Hematopoietic multipotent progenitor cell treated with erythropoietin and hydrocortisone succinate and interleukin-3 and kit ligand, for 6 days (in vitro differentiated cells): ENCODE data around the gene BICD1.

ENCODE experiments used
- DNase-seq: peaks from one replicate; pipeline ENCODE4 v3.0.0-alpha.2; 2015

Gene BICD1

GRCh38 chr12:32104572-32105355 is 1.9 kb upstream of the BICD1 start:
- no peak for DNase-seq

GRCh38 chr12:32105986-32106516 is 596 bp upstream of the BICD1 start:
- DNase-seq: peak; percentile 18

- DNase-seq: peak; percentile 27
Measured at GRCh38 chr12:32107359-32108267, 966 bp downstream of the BICD1 start.

- DNase-seq: peak; percentile 9
Measured at GRCh38 chr12:32108787-32109186, 2.1 kb downstream of the BICD1 start.

GRCh38 chr12:32110417-32110816 is 3.8 kb downstream of the BICD1 start:
- no peak for DNase-seq

GRCh38 chr12:32110942-32111341 is 4.3 kb downstream of the BICD1 start:
- DNase-seq: no peak

- DNase-seq: peak; percentile 43
Measured at GRCh38 chr12:32115404-32116104, 8.9 kb downstream of the BICD1 start.

GRCh38 chr12:32116897-32117296 is 10.2 kb downstream of the BICD1 start:
- DNase-seq: no peak

- DNase-seq: no peak
Measured at GRCh38 chr12:32117316-32117715, 10.7 kb downstream of the BICD1 start.

GRCh38 chr12:32118806-32119205 is 12.2 kb downstream of the BICD1 start:
- no peak for DNase-seq

GRCh38 chr12:32120419-32120818 is 13.8 kb downstream of the BICD1 start:
- DNase-seq: peak; percentile 39

- no peak for DNase-seq
Measured at GRCh38 chr12:32124637-32125036, 18.0 kb downstream of the BICD1 start.

GRCh38 chr12:32125455-32126084 is 18.9 kb downstream of the BICD1 start:
- no peak for DNase-seq

- DNase-seq: no peak
Measured at GRCh38 chr12:32126720-32127119, 20.1 kb downstream of the BICD1 start.

GRCh38 chr12:32131666-32132065 is 25.0 kb downstream of the BICD1 start:
- DNase-seq: no peak

- peak; percentile 63 for DNase-seq
Measured at GRCh38 chr12:32134101-32134888, 27.6 kb downstream of the BICD1 start.

GRCh38 chr12:32135967-32136366 is 29.3 kb downstream of the BICD1 start:
- no peak for DNase-seq

GRCh38 chr12:32136404-32136803 is 29.8 kb downstream of the BICD1 start:
- DNase-seq: no peak

- DNase-seq: peak; percentile 28
Measured at GRCh38 chr12:32139064-32139421, 32.4 kb downstream of the BICD1 start.

- DNase-seq: no peak
Measured at GRCh38 chr12:32140877-32141276, 34.2 kb downstream of the BICD1 start.

GRCh38 chr12:32145096-32145495 is 38.4 kb downstream of the BICD1 start:
- DNase-seq: no peak
